Astrocyte (in vitro differentiated cells and primary cell): ENCODE data around the gene PCBP3. TPM values are rescaled to one million over a fixed set of nuclear protein-coding genes. Genes with fewer than 3 reads are reported as not detected.

Source experiments
- DNase-seq: peaks from one replicate; pipeline ENCODE4 v3.0.0-alpha.2; 2010; ENCODE audit warnings: low read depth
- FAIRE-seq: peaks from 2 replicates; lab custom pipeline; 2011; peaks lifted over from hg19 to GRCh38; lab: Jason Lieb, UNC
- H2AFZ ChIP-seq: 2 replicates; pipeline ENCODE4 v1.6.0; 2012; ENCODE audit warnings: low read depth, low read length, inconsistent platforms
- H3K27ac ChIP-seq: 2 replicates; pipeline ENCODE4 v1.5.1; 2011; ENCODE audit warnings: low read depth, low read length, inconsistent platforms
- H3K27me3 ChIP-seq: 2 replicates; pipeline ENCODE4 v1.6.0; 2011; ENCODE audit warnings: low read length, inconsistent platforms; ENCODE audit not compliant: insufficient read depth
- H3K36me3 ChIP-seq: 2 replicates; pipeline ENCODE4 v1.5.1; 2011; ENCODE audit warnings: low read length, inconsistent platforms; ENCODE audit not compliant: insufficient read depth
- H3K4me1 ChIP-seq: 2 replicates; pipeline ENCODE4 v1.5.1; 2011; ENCODE audit warnings: low read length, inconsistent platforms; ENCODE audit not compliant: insufficient read depth
- H3K4me2 ChIP-seq: 2 replicates; pipeline ENCODE4 v1.6.0; 2012; ENCODE audit warnings: low read length, inconsistent platforms
- H3K4me3 ChIP-seq: 2 replicates; pipeline ENCODE4 v1.5.1; 2011; ENCODE audit warnings: low read depth, mild to moderate bottlenecking, low read length, inconsistent platforms; ENCODE audit not compliant: insufficient read depth
- H3K79me2 ChIP-seq: 2 replicates; pipeline ENCODE4 v1.6.0; 2012; ENCODE audit warnings: mild to moderate bottlenecking, low read length, inconsistent platforms; ENCODE audit not compliant: insufficient read depth
- H3K9ac ChIP-seq: 2 replicates; pipeline ENCODE4 v1.6.0; 2012; ENCODE audit warnings: mild to moderate bottlenecking, low read length, inconsistent platforms
- H3K9me3 ChIP-seq: 2 replicates; pipeline ENCODE4 v1.5.1; 2012; ENCODE audit warnings: low read depth, mild to moderate bottlenecking, low read length, inconsistent platforms; ENCODE audit not compliant: insufficient read depth
- H4K20me1 ChIP-seq: 2 replicates; pipeline ENCODE4 v1.6.0; 2012; ENCODE audit warnings: low read length, inconsistent platforms; ENCODE audit not compliant: insufficient read depth
- H3K27ac Mint-ChIP-seq: one replicate; pipeline ENCODE4 v1.8.0; 2021; ENCODE audit warnings: mild to moderate bottlenecking, mixed read lengths; ENCODE audit not compliant: unreplicated experiment
- H3K27me3 Mint-ChIP-seq: one replicate; pipeline ENCODE4 v1.8.0; 2021; ENCODE audit warnings: low read depth, mixed read lengths; ENCODE audit not compliant: unreplicated experiment
- H3K36me3 Mint-ChIP-seq: one replicate; pipeline ENCODE4 v1.8.0; 2021; ENCODE audit warnings: low read depth, mixed read lengths; ENCODE audit not compliant: unreplicated experiment
- H3K4me1 Mint-ChIP-seq: one replicate; pipeline ENCODE4 v1.8.0; 2021; ENCODE audit warnings: low read depth, mixed read lengths; ENCODE audit not compliant: unreplicated experiment
- H3K4me3 Mint-ChIP-seq: one replicate; pipeline ENCODE4 v1.8.0; 2021; ENCODE audit warnings: mild to moderate bottlenecking, moderate library complexity, mixed read lengths; ENCODE audit not compliant: unreplicated experiment
- H3K9me3 Mint-ChIP-seq: one replicate; pipeline ENCODE4 v1.8.0; 2021; ENCODE audit warnings: mild to moderate bottlenecking, mixed read lengths; ENCODE audit not compliant: unreplicated experiment
- CTCF ChIP-seq: IDR thresholded peaks from 2 replicates; pipeline ENCODE4 v1.5.1; 2011; ENCODE audit warnings: low read depth, mild to moderate bottlenecking, inconsistent platforms, low read length, moderate library complexity; ENCODE audit not compliant: insufficient read depth
- EZH2 ChIP-seq: IDR thresholded peaks from 2 replicates; pipeline ENCODE4 v1.6.1; 2012; ENCODE audit warnings: mild to moderate bottlenecking, low read length, inconsistent platforms; ENCODE audit not compliant: insufficient read depth
- total RNA-seq: library from RNA; stranded (reverse); gene quantifications from 2 replicates; pipeline ENCODE4 v1.2.1, GENCODE V29; 2021

PCBP3 gene
- total RNA-seq, 1 donor from 2014 or later, result 1.8 TPM

GRCh38 chr21:45863751-45864150 lies 220.2 kb downstream of the PCBP3 start:
- H3K9me3 Mint-ChIP-seq, result no peaks in the 10 kb centered on the region
- H2AFZ ChIP-seq, result no peak overlapping the region
- FAIRE-seq (no peak), DNase-seq (no peak)
- H3K79me2 ChIP-seq, result no peaks in the 10 kb centered on the region
- H3K27ac Mint-ChIP-seq, result no peak overlapping the region
- no peak for TF ChIP-seq CTCF
- TF ChIP-seq EZH2, result no peak
- no peaks in the 10 kb centered on the region for H3K36me3 ChIP-seq
- H3K27me3 Mint-ChIP-seq, result peaks cover 20% of the 10 kb centered on the region
- H3K36me3 Mint-ChIP-seq, result no peaks in the 10 kb centered on the region
- H3K9me3 ChIP-seq, result no peaks in the 10 kb centered on the region
- peak overlapping the region; percentile 51 for H3K9ac ChIP-seq
- peaks cover 14% of the 10 kb centered on the region for H3K4me1 Mint-ChIP-seq
- no peaks in the 10 kb centered on the region for H3K27me3 ChIP-seq
- H3K4me1 ChIP-seq, result peaks cover 28% of the 10 kb centered on the region
- no peak overlapping the region for H3K4me3 Mint-ChIP-seq
- H3K27ac ChIP-seq, result peak overlapping the region; percentile 91
- no peaks in the 10 kb centered on the region for H4K20me1 ChIP-seq
- no peak overlapping the region for H3K4me3 ChIP-seq
- H3K4me2 ChIP-seq, result no peak overlapping the region

GRCh38 chr21:45864436-45864835 lies 220.9 kb downstream of the PCBP3 start:
- peak overlapping the region; percentile 91 for H3K27ac ChIP-seq
- Mint-ChIP-seq H3K36me3 (no peaks in the 10 kb centered on the region), H3K9me3 (no peaks in the 10 kb centered on the region), H3K4me1 (peaks cover 14% of the 10 kb centered on the region), H3K27ac (peak overlapping the region; percentile 86), H3K27me3 (peaks cover 20% of the 10 kb centered on the region), H3K4me3 (no peak overlapping the region)
- peaks cover 30% of the 10 kb centered on the region for H3K4me1 ChIP-seq
- peak overlapping the region; percentile 82 for H3K4me2 ChIP-seq
- H3K79me2 ChIP-seq, result no peaks in the 10 kb centered on the region
- peak overlapping the region; percentile 53 for H2AFZ ChIP-seq
- no peak for TF ChIP-seq CTCF
- TF ChIP-seq EZH2, result no peak
- no peaks in the 10 kb centered on the region for H3K36me3 ChIP-seq
- H3K4me3 ChIP-seq, result no peak overlapping the region
- no peaks in the 10 kb centered on the region for H3K9me3 ChIP-seq
- H3K27me3 ChIP-seq, result no peaks in the 10 kb centered on the region
- DNase-seq (peak; percentile 58), FAIRE-seq (peak; percentile 34)
- H4K20me1 ChIP-seq, result no peaks in the 10 kb centered on the region
- peak overlapping the region; percentile 51 for H3K9ac ChIP-seq

- Histone ChIP-seq H3K27me3 (no peaks in the 10 kb centered on the region), H3K4me3 (peak overlapping the region; percentile 11), H4K20me1 (no peaks in the 10 kb centered on the region), H3K27ac (peak overlapping the region; percentile 91), H3K9ac (peak overlapping the region; percentile 75), H3K4me2 (peak overlapping the region; percentile 82), H3K4me1 (peaks cover 38% of the 10 kb centered on the region), H2AFZ (no peak overlapping the region), H3K9me3 (no peaks in the 10 kb centered on the region), H3K79me2 (no peaks in the 10 kb centered on the region), H3K36me3 (no peaks in the 10 kb centered on the region)
- TF ChIP-seq CTCF (no peak), EZH2 (no peak)
- H3K27ac Mint-ChIP-seq, result peak overlapping the region; percentile 18
- H3K4me1 Mint-ChIP-seq, result peaks cover 15% of the 10 kb centered on the region
- H3K9me3 Mint-ChIP-seq, result no peaks in the 10 kb centered on the region
- peaks cover 20% of the 10 kb centered on the region for H3K27me3 Mint-ChIP-seq
- FAIRE-seq (peak; percentile 99), DNase-seq (peak; percentile 96)
- H3K36me3 Mint-ChIP-seq, result no peaks in the 10 kb centered on the region
- H3K4me3 Mint-ChIP-seq, result no peak overlapping the region
Observed at GRCh38 chr21:45865106-45865835, 221.7 kb downstream of the PCBP3 start.
